HCEC 1CT (cell line): ENCODE results near the gene ADCY6.
A peak's percentile ranks its signal among the peaks of the same experiment; 100 is the strongest.

ENCODE experiments used
- DNase-seq: peaks from one replicate; pipeline ENCODE4 v3.0.0-alpha.2; 2017

The ADCY6 gene

GRCh38 chr12:48788854-48789775 is at the start of gene ADCY6:
Gene ADCY6 (minus strand): TSS chr12:48789089. CDS start chr12:48783434, 5,655 bp downstream.
- DNase-seq = peak; percentile 36

- DNase-seq = no peak
These were observed 49.2 kb upstream of the ADCY6 start for GRCh38 chr12:48838048-48838447.

GRCh38 chr12:48832321-48833060 is 43.6 kb upstream of the ADCY6 start:
- DNase-seq = no peak

GRCh38 chr12:48831257-48831656 is 42.4 kb upstream of the ADCY6 start:
- DNase-seq = no peak

- DNase-seq = no peak
These were observed 40.1 kb upstream of the ADCY6 start for GRCh38 chr12:48828841-48829575.

- no peak for DNase-seq
These were observed 39.4 kb upstream of the ADCY6 start for GRCh38 chr12:48828293-48828692.

GRCh38 chr12:48827513-48828096 is 38.7 kb upstream of the ADCY6 start:
- no peak for DNase-seq

- no peak for DNase-seq
These were observed 38.1 kb upstream of the ADCY6 start for GRCh38 chr12:48827026-48827425.

- no peak for DNase-seq
These were observed 37.4 kb upstream of the ADCY6 start for GRCh38 chr12:48826209-48826855.

- DNase-seq = no peak
These were observed 36.0 kb upstream of the ADCY6 start for GRCh38 chr12:48824905-48825304.

- DNase-seq = no peak
These were observed 35.2 kb upstream of the ADCY6 start for GRCh38 chr12:48824112-48824511.

GRCh38 chr12:48823281-48823680 is 34.4 kb upstream of the ADCY6 start:
- DNase-seq = no peak

- no peak for DNase-seq
These were observed 33.8 kb upstream of the ADCY6 start for GRCh38 chr12:48822711-48823110.

GRCh38 chr12:48822139-48822538 is 33.2 kb upstream of the ADCY6 start:
- DNase-seq = no peak

- DNase-seq = no peak
These were observed 31.3 kb upstream of the ADCY6 start for GRCh38 chr12:48819986-48820725.

GRCh38 chr12:48818831-48819590 is 30.1 kb upstream of the ADCY6 start:
- no peak for DNase-seq

- DNase-seq = peak; percentile 47
These were observed 29.3 kb upstream of the ADCY6 start, which contains the start of gene CACNB3 for GRCh38 chr12:48817873-48818830. Gene CACNB3 (plus strand): TSS chr12:48818496. CDS start chr12:48818930, 434 bp downstream.

GRCh38 chr12:48816143-48816854 is 27.4 kb upstream of the ADCY6 start:
- DNase-seq = no peak
